Left ventricle myocardium inferior (tissue), 1 donor: ENCODE measurements around the gene SMARCD3. TPM values are rescaled to one million over a fixed set of nuclear protein-coding genes. Genes with fewer than 3 reads are reported as not detected.

Source experiments
- DNase-seq: peaks from one replicate; pipeline ENCODE4 v3.0.0-alpha.2; 2020
- H3K27ac ChIP-seq: fragments of 200-600 bp; replicated peaks from 2 replicates; pipeline ENCODE4 v1.8.0; 2021
- H3K27me3 ChIP-seq: fragments of 200-600 bp; 2 replicates; pipeline ENCODE4 v1.8.0; 2021; ENCODE audit warnings: low read depth
- H3K36me3 ChIP-seq: fragments of 200-600 bp; 2 replicates; pipeline ENCODE4 v1.8.0; 2021
- H3K4me1 ChIP-seq: fragments of 200-600 bp; 2 replicates; pipeline ENCODE4 v1.8.0; 2021
- H3K4me3 ChIP-seq: fragments of 200-600 bp; 2 replicates; pipeline ENCODE4 v1.8.0; 2021; ENCODE audit warnings: mild to moderate bottlenecking, moderate library complexity
- H3K9me3 ChIP-seq: fragments of 200-600 bp; replicated peaks from 2 replicates; pipeline ENCODE4 v1.8.0; 2021
- intact Hi-C: fragments of 100-400 bp; cut with micrococcal nuclease; formaldehyde crosslinking; loops from one replicate; pipeline ENCODE4 v1.11.0; 2022
- total RNA-seq: library from RNA; stranded (reverse); fragmentation: NEBNext Ultra II Directional; extraction: Animal tissue kit (Norgen Biotek cat#: 25700); gene quantifications from one replicate; pipeline ENCODE4 v1.2.1, GENCODE V29; 2021
- TF ChIP-seq, protein P1 (sequence below): fragments of 200-600 bp; IDR thresholded peaks from 2 replicates; pipeline ENCODE4 v1.8.0; 2021; ENCODE audit warnings: antibody characterized with exemption, mild to moderate bottlenecking, borderline replicate concordance
- donor health status: DM: no; HTN: yes; CAD: no; lungs with severe emphysema.

SMARCD3 gene
- total RNA-seq, 1 donor from 2014 or later = 104 TPM

DNA sequence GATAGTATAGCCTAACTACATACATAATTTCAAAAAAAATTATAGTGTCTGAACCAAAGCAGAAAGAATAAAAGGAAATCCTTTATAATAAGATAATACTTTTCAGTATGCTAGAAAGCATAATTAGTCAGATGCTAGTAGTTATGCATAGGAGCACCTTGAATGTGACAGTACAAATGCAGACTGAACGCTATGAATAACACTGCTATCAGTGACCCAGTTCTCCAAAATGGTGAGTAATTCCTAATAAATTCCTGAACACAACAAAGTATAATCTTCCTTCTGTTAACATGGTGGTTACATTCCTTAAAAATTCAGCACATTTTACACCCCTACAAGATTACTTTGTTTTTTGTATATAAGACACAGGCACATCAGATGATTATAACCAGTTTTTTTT, 17.4 kb downstream of the SMARCD3 start:
- Histone ChIP-seq H3K36me3 (peaks cover 10% of the 10 kb centered on the region), H3K4me3 (no peak overlapping the region), H3K27ac (peak overlapping the region; percentile 90), H3K27me3 (no peaks in the 10 kb centered on the region), H3K9me3 (no peaks in the 10 kb centered on the region), H3K4me1 (peaks cover 64% of the 10 kb centered on the region)
- TF ChIP-seq, protein P1, sequence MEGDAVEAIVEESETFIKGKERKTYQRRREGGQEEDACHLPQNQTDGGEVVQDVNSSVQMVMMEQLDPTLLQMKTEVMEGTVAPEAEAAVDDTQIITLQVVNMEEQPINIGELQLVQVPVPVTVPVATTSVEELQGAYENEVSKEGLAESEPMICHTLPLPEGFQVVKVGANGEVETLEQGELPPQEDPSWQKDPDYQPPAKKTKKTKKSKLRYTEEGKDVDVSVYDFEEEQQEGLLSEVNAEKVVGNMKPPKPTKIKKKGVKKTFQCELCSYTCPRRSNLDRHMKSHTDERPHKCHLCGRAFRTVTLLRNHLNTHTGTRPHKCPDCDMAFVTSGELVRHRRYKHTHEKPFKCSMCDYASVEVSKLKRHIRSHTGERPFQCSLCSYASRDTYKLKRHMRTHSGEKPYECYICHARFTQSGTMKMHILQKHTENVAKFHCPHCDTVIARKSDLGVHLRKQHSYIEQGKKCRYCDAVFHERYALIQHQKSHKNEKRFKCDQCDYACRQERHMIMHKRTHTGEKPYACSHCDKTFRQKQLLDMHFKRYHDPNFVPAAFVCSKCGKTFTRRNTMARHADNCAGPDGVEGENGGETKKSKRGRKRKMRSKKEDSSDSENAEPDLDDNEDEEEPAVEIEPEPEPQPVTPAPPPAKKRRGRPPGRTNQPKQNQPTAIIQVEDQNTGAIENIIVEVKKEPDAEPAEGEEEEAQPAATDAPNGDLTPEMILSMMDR = no peak
- no peak for DNase-seq
- intact Hi-C loops = no loop called here

DNA sequence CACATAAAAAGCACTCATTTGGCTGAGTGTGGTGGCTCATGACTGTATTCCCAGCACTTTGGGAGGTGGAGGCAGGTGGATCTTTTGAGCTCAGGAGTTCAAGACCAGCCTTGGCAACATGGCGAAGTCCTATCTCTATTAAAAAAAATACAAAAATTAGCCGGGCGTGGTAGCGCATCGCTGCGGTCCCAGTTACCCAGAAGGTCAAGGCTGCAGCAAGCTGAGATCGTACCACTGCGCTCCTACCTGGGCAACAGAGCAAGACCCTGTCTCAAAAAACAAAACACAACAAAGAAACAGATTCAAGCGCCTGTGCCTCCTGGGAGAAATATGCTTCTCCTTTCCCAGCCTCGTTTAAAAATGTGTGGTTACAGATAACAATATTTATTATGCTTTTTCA, 19.2 kb downstream of the SMARCD3 start:
- intact Hi-C loops = no loop called here
- DNase-seq = no peak
- peaks cover 8% of the 10 kb centered on the region for H3K36me3 ChIP-seq
- H3K4me1 ChIP-seq = peaks cover 59% of the 10 kb centered on the region
- H3K27me3 ChIP-seq = no peaks in the 10 kb centered on the region
- TF ChIP-seq, protein P1 = no peak
- H3K4me3 ChIP-seq = no peak overlapping the region
- no peak overlapping the region for H3K27ac ChIP-seq
- no peaks in the 10 kb centered on the region for H3K9me3 ChIP-seq

DNA sequence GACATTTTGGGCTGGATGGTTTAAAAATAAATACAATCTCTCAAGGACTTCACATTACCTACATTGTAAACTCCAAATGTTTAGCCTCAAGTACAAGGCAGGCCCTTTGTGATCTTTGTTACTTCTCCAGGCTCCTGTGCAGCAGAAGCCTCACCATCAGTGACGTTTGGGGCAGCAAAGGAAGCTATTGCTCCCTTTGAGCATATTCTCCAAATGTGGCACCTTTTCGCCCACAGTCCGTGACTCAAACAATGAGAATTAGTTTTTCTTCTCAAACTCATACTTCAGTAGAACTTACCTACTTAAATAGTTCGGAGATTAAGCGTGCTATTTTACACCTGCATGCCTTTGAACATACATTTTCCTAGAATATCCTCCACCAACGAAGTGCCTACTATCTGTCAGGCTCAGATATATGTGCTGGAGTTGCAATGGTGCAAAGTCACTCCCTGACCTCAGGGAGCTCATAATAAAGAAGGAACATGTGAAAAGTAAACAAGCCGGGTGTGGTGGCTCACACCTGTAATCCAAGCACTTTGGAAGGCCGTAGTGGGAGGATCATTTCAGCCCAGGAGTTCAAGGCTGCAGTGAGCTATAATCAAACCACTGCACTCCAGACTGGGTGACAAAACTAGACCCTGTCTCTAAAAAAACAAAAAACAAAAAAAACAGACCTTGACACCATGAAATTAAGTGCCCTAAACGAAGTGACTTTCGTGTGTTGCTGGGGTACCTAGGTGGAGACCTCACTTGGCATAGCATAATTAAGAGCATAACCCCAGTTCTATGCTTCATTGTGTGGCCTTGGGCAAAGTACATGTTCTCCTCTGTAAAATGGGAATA, 20.2 kb downstream of the SMARCD3 start:
- Histone ChIP-seq H3K4me1 (peaks cover 49% of the 10 kb centered on the region), H3K27me3 (no peaks in the 10 kb centered on the region), H3K36me3 (peaks cover 18% of the 10 kb centered on the region), H3K4me3 (peak overlapping the region; percentile 93), H3K9me3 (no peaks in the 10 kb centered on the region), H3K27ac (peak overlapping the region; percentile 91)
- TF ChIP-seq, protein P1 = no peak
- no peak for DNase-seq
- intact Hi-C loops = no loop called here

DNA sequence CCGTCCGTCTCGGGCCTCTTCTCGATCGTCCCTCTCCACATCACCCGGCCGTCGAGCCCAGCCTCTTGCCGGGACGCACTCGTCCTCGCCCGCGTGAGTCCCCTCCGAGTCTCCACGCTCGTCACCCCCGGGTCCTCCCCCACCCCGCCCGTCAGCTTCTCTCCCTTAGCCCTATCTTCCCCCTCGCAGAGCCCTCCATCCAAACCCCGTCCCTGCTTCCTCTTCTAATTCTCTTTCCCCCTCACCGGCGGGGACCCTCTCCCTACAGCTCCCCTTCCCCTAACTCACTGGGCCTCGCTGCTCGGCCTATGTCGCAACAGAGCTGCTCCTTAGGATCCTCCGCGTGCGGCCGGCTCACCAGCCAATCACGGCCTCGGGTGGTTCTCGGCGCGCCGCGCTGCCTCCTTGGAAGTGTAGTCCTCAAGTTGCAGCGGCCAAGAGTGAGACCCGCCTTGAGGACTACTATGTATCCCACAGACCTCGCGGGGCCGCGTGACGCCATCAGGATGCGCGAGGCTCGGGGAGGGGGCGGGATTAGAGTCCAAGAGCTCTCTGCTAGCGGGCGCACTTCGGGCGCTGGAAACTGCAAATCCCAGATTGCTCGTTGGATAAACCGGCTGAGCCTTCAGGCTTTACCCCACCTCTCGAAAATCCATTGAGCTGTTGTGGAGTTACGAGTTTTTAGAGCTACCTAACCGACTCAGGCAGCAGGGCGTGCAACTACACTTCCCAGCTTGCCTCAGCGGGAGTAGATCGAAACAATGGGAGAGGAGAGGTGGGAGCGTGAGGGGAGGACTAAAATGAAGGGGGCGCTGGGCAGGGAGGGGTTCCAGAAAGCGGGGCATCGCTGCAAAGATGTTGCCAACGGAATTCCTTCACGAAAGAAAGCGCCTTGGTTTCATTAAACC, 21.4 kb downstream of the SMARCD3 start, which contains the start of gene ABCF2:
ABCF2 (minus strand) TSS at position 331 of the 908 bp plus-strand sequence. CDS start 747 bp downstream, outside the sequence.
- peaks cover 39% of the 10 kb centered on the region for H3K4me1 ChIP-seq
- peaks cover 29% of the 10 kb centered on the region for H3K36me3 ChIP-seq
- peak within 1 kb of the TSS; percentile 91 for H3K27ac ChIP-seq
- no peaks in the 10 kb centered on the region for H3K9me3 ChIP-seq
- H3K4me3 ChIP-seq = peak within 1 kb of the TSS; percentile 93
- TF ChIP-seq, protein P1 = no peak
- intact Hi-C loops = no loop called here
- DNase-seq = peak; percentile 99
- no peaks in the 10 kb centered on the region for H3K27me3 ChIP-seq

DNA sequence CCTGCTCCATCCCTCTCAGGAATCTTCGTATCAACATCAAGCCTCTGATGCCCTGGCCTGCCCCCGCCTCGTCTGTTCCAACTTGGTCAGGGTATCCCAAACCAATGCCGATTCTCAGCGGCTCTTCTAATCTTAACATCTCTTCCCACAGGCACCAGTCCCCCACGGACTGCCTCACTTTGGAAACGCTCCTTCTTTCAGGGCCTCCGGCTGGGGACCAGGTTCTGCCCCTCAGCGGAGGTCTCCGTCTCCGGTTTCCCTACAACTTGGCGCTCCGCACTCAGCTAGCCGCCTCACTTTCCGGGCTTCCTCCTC, 22.0 kb downstream of the SMARCD3 start:
- peak overlapping the region; percentile 91 for H3K27ac ChIP-seq
- DNase-seq = no peak
- H3K36me3 ChIP-seq = peaks cover 35% of the 10 kb centered on the region
- no peaks in the 10 kb centered on the region for H3K27me3 ChIP-seq
- intact Hi-C loops = no loop called here
- H3K9me3 ChIP-seq = no peaks in the 10 kb centered on the region
- peak overlapping the region; percentile 93 for H3K4me3 ChIP-seq
- TF ChIP-seq, protein P1 = no peak
- H3K4me1 ChIP-seq = peaks cover 33% of the 10 kb centered on the region
